Epithelial cell of prostate (primary cell): ENCODE data around the gene LUZP1.

Experiments
- DNase-seq: peaks from one replicate; pipeline ENCODE4 v3.0.0-alpha.2; 2011; ENCODE audit warnings: low read depth, low spot score
- H3K27ac ChIP-seq: fragments of 450-650 bp; 2 replicates; pipeline ENCODE4 v1.5.1; 2017; ENCODE audit warnings: mild to moderate bottlenecking

LUZP1 gene

GRCh38 chr1:23159963-23160877, 8.4 kb downstream of the LUZP1 start:
- peak overlapping the region; percentile 12 for H3K27ac ChIP-seq
- no peak for DNase-seq

GRCh38 chr1:23156940-23157339, 11.7 kb downstream of the LUZP1 start:
- no peak for DNase-seq
- H3K27ac ChIP-seq = no peak overlapping the region

GRCh38 chr1:23152966-23153684, 15.5 kb downstream of the LUZP1 start:
- no peak overlapping the region for H3K27ac ChIP-seq
- DNase-seq = no peak

GRCh38 chr1:23150742-23151141, 17.9 kb downstream of the LUZP1 start:
- no peak for DNase-seq
- peak overlapping the region; percentile 45 for H3K27ac ChIP-seq

- no peak for DNase-seq
- peak overlapping the region; percentile 45 for H3K27ac ChIP-seq
Measured at GRCh38 chr1:23150125-23150524, 18.5 kb downstream of the LUZP1 start.

- no peak for DNase-seq
- peak overlapping the region; percentile 45 for H3K27ac ChIP-seq
Measured at GRCh38 chr1:23149114-23149513, 19.5 kb downstream of the LUZP1 start.

GRCh38 chr1:23148084-23148483, 20.6 kb downstream of the LUZP1 start:
- no peak overlapping the region for H3K27ac ChIP-seq
- no peak for DNase-seq

- no peak overlapping the region for H3K27ac ChIP-seq
- no peak for DNase-seq
Measured at GRCh38 chr1:23140940-23141596, 27.6 kb downstream of the LUZP1 start.

GRCh38 chr1:23135268-23135667, 33.4 kb downstream of the LUZP1 start:
- no peak for DNase-seq
- no peak overlapping the region for H3K27ac ChIP-seq

GRCh38 chr1:23134055-23134454, 34.6 kb downstream of the LUZP1 start:
- H3K27ac ChIP-seq = no peak overlapping the region
- DNase-seq = no peak

GRCh38 chr1:23133587-23133986, 35.1 kb downstream of the LUZP1 start:
- no peak overlapping the region for H3K27ac ChIP-seq
- DNase-seq = no peak

GRCh38 chr1:23132033-23132432, 36.6 kb downstream of the LUZP1 start:
- peak; percentile 27 for DNase-seq

GRCh38 chr1:23129846-23130245, 38.8 kb downstream of the LUZP1 start:
- peak overlapping the region; percentile 83 for H3K27ac ChIP-seq
- DNase-seq = no peak

More at GRCh38 chr1:23132033-23132432, 36.6 kb downstream of the LUZP1 start:
- peak overlapping the region; percentile 83 for H3K27ac ChIP-seq

- H3K27ac ChIP-seq = peak overlapping the region; percentile 83
- DNase-seq = peak; percentile 68
Measured at GRCh38 chr1:23126801-23127200, 41.9 kb downstream of the LUZP1 start.

GRCh38 chr1:23126200-23126599, 42.5 kb downstream of the LUZP1 start:
- peak overlapping the region; percentile 83 for H3K27ac ChIP-seq
- no peak for DNase-seq

GRCh38 chr1:23125489-23125888, 43.2 kb downstream of the LUZP1 start:
- H3K27ac ChIP-seq = peak overlapping the region; percentile 83
- no peak for DNase-seq

- DNase-seq = no peak
- peak overlapping the region; percentile 83 for H3K27ac ChIP-seq
Measured at GRCh38 chr1:23124259-23125026, 44.2 kb downstream of the LUZP1 start.

- peak overlapping the region; percentile 83 for H3K27ac ChIP-seq
- no peak for DNase-seq
Measured at GRCh38 chr1:23123528-23123927, 45.1 kb downstream of the LUZP1 start.

- H3K27ac ChIP-seq = peak overlapping the region; percentile 83
Measured at GRCh38 chr1:23122796-23123195, 45.9 kb downstream of the LUZP1 start.

More at GRCh38 chr1:23122796-23123195, 45.9 kb downstream of the LUZP1 start:
- no peak for DNase-seq
